ENCODE results near the gene ANKRD1. TPM values are rescaled to one million over a fixed set of nuclear protein-coding genes. Genes with fewer than 3 reads are reported as not detected.
"Not testable (repeated sequence)": the region's sequence is repeated elsewhere in the genome, so short reads cannot be mapped to it uniquely, and the experiment has no call there.

ANKRD1 gene
- total RNA-seq, 1 donor from 2014 or later, result 5.8 TPM

GRCh38 chr10:90944749-90945148, 23.9 kb upstream of the ANKRD1 start:
- Mint-ChIP-seq H3K4me3 (ENCODE audit: unreplicated experiment) (no peak overlapping the region), H3K36me3 (ENCODE audit: unreplicated experiment) (no peaks in the 10 kb centered on the region), H3K27me3 (ENCODE audit: unreplicated experiment) (no peaks in the 10 kb centered on the region), H3K9me3 (ENCODE audit: unreplicated experiment) (no peaks in the 10 kb centered on the region), H3K27ac (ENCODE audit: unreplicated experiment) (no peak overlapping the region), H3K4me1 (ENCODE audit: unreplicated experiment) (peaks cover 23% of the 10 kb centered on the region)
- TF ChIP-seq CTCF (IDR thresholded peaks at IDR 0.05), result no peak
- no peak for DNase-seq (ENCODE audit: extremely low spot score, unreplicated experiment)

- not testable (repeated sequence) for H3K36me3 Mint-ChIP-seq (ENCODE audit: unreplicated experiment); H3K27ac Mint-ChIP-seq (ENCODE audit: unreplicated experiment); DNase-seq (ENCODE audit: extremely low spot score, unreplicated experiment); H3K27me3 Mint-ChIP-seq (ENCODE audit: unreplicated experiment); H3K4me3 Mint-ChIP-seq (ENCODE audit: unreplicated experiment); H3K9me3 Mint-ChIP-seq (ENCODE audit: unreplicated experiment)
- peaks cover 30% of the 10 kb centered on the region for H3K4me1 Mint-ChIP-seq (ENCODE audit: unreplicated experiment)
These were observed 22.1 kb upstream of the ANKRD1 start for GRCh38 chr10:90942980-90943379.

GRCh38 chr10:90939648-90940047, 18.8 kb upstream of the ANKRD1 start:
- no peaks in the 10 kb centered on the region for H3K9me3 Mint-ChIP-seq (ENCODE audit: unreplicated experiment)
- H3K4me3 Mint-ChIP-seq (ENCODE audit: unreplicated experiment), result no peak overlapping the region
- no peak overlapping the region for H3K27ac Mint-ChIP-seq (ENCODE audit: unreplicated experiment)
- H3K27me3 Mint-ChIP-seq (ENCODE audit: unreplicated experiment), result no peaks in the 10 kb centered on the region
- no peak for TF ChIP-seq CTCF (IDR thresholded peaks at IDR 0.05)
- H3K36me3 Mint-ChIP-seq (ENCODE audit: unreplicated experiment), result no peaks in the 10 kb centered on the region
- peaks cover 47% of the 10 kb centered on the region for H3K4me1 Mint-ChIP-seq (ENCODE audit: unreplicated experiment)
- no peak for DNase-seq (ENCODE audit: extremely low spot score, unreplicated experiment)

GRCh38 chr10:90939116-90939515, 18.2 kb upstream of the ANKRD1 start:
- H3K4me1 Mint-ChIP-seq (ENCODE audit: unreplicated experiment), result peaks cover 47% of the 10 kb centered on the region

GRCh38 chr10:90937645-90938258, 16.9 kb upstream of the ANKRD1 start:
- Mint-ChIP-seq H3K9me3 (ENCODE audit: unreplicated experiment) (no peaks in the 10 kb centered on the region), H3K27ac (ENCODE audit: unreplicated experiment) (peak overlapping the region; percentile 45), H3K36me3 (ENCODE audit: unreplicated experiment) (no peaks in the 10 kb centered on the region), H3K4me3 (ENCODE audit: unreplicated experiment) (no peak overlapping the region), H3K4me1 (ENCODE audit: unreplicated experiment) (peaks cover 49% of the 10 kb centered on the region), H3K27me3 (ENCODE audit: unreplicated experiment) (no peaks in the 10 kb centered on the region)
- no peak for TF ChIP-seq CTCF (IDR thresholded peaks at IDR 0.05)
- DNase-seq (ENCODE audit: extremely low spot score, unreplicated experiment), result no peak

More at GRCh38 chr10:90939116-90939515, 18.2 kb upstream of the ANKRD1 start:
- no peak overlapping the region for H3K4me3 Mint-ChIP-seq (ENCODE audit: unreplicated experiment)
- no peaks in the 10 kb centered on the region for H3K36me3 Mint-ChIP-seq (ENCODE audit: unreplicated experiment)
- DNase-seq (ENCODE audit: extremely low spot score, unreplicated experiment), result no peak
- H3K27me3 Mint-ChIP-seq (ENCODE audit: unreplicated experiment), result no peaks in the 10 kb centered on the region
- no peak for TF ChIP-seq CTCF (IDR thresholded peaks at IDR 0.05)
- no peak overlapping the region for H3K27ac Mint-ChIP-seq (ENCODE audit: unreplicated experiment)
- H3K9me3 Mint-ChIP-seq (ENCODE audit: unreplicated experiment), result no peaks in the 10 kb centered on the region

GRCh38 chr10:90936276-90936659, 15.4 kb upstream of the ANKRD1 start:
- Mint-ChIP-seq H3K4me3 (ENCODE audit: unreplicated experiment) (no peak overlapping the region), H3K36me3 (ENCODE audit: unreplicated experiment) (no peaks in the 10 kb centered on the region), H3K27ac (ENCODE audit: unreplicated experiment) (peak overlapping the region; percentile 15), H3K9me3 (ENCODE audit: unreplicated experiment) (no peaks in the 10 kb centered on the region), H3K27me3 (ENCODE audit: unreplicated experiment) (no peaks in the 10 kb centered on the region), H3K4me1 (ENCODE audit: unreplicated experiment) (peaks cover 58% of the 10 kb centered on the region)
- no peak for DNase-seq (ENCODE audit: extremely low spot score, unreplicated experiment)
- TF ChIP-seq CTCF (IDR thresholded peaks at IDR 0.05), result no peak
